Omental fat pad (tissue), 4 donors: Measurements from ENCODE around the gene EGFL8. TPM values are rescaled to one million over a fixed set of nuclear protein-coding genes. Genes with fewer than 3 reads are reported as not detected.

Source experiments
- ATAC-seq: fragments of 150-250 bp; one replicate; pipeline ENCODE4 v1.9.1; 2016; ENCODE audit warnings: mild to moderate bottlenecking, moderate library complexity; ENCODE audit not compliant: low FRiP score
- DNase-seq: peaks from one replicate; pipeline ENCODE4 v3.0.0-alpha.2; 2019; ENCODE audit warnings: low spot score
- CTCF ChIP-seq, 3 donors: fragments of 450-650 bp; IDR thresholded peaks; one replicate each; pipeline ENCODE4 v1.5.1; 2016 to 2017; ENCODE audit warnings: antibody characterized with exemption in 3 of 3, mild to moderate bottlenecking in 3 of 3, moderate library complexity in 2 of 3
- total RNA-seq, 4 donors: library from RNA; depleted of rRNA; stranded (reverse); fragments of >200 nt; gene quantifications; one replicate each; pipeline ENCODE4 v1.1.0, GENCODE V29; 2016

Gene EGFL8
- total RNA-seq, 4 donors from 2014 or later = 8.9 to 17.3 (median 13.3) TPM

GRCh38 chr6:32149932-32150870 lies 14.2 kb upstream of the EGFL8 start:
- no peak for ATAC-seq
- no peak for TF ChIP-seq CTCF (IDR thresholded peaks at IDR 0.05)
- DNase-seq = no peak

- no peak for ATAC-seq
- DNase-seq = no peak
- TF ChIP-seq CTCF (IDR thresholded peaks at IDR 0.05) = no peak
These were observed 13.1 kb upstream of the EGFL8 start for GRCh38 chr6:32151181-32151862.

- DNase-seq (no peak), ATAC-seq (no peak)
- no peak for TF ChIP-seq CTCF (IDR thresholded peaks at IDR 0.05)
These were observed 12.3 kb upstream of the EGFL8 start, which contains the start of gene PRRT1 for GRCh38 chr6:32151863-32152768. Gene PRRT1, minus strand, starts transcription at chr6:32151939. Its CDS starts 112 bp downstream, at chr6:32151827.

- DNase-seq (no peak), ATAC-seq (peak; percentile 62)
- no peak for TF ChIP-seq CTCF (IDR thresholded peaks at IDR 0.05)
These were observed 11.4 kb upstream of the EGFL8 start for GRCh38 chr6:32152769-32153563.

- DNase-seq = peak; percentile 62
- ATAC-seq = peak; percentile 76
- TF ChIP-seq CTCF (IDR thresholded peaks at IDR 0.05) = no peak
These were observed 10.6 kb upstream of the EGFL8 start, which contains the start of gene PPT2 for GRCh38 chr6:32153564-32154513. Gene PPT2, plus strand, starts transcription at chr6:32154141. Its CDS starts 454 bp downstream, at chr6:32154595.
